Kidney (tissue), 14 donors: Measurements from ENCODE around the gene PTK6. TPM values are rescaled to one million over a fixed set of nuclear protein-coding genes. Genes with fewer than 3 reads are reported as not detected.

Experiments used
- DNase-seq, 5 donors: peaks; one replicate each; pipeline ENCODE4 v3.0.0-alpha.2; 2013 to 2020
- FAIRE-seq: peaks from 2 replicates; lab custom pipeline; 2012; peaks lifted over from hg19 to GRCh38; lab: Jason Lieb, UNC
- H3K27ac ChIP-seq, 2 donors: one replicate each; pipeline ENCODE4 v1.7.0; 2013; ENCODE audit warnings: low read depth in 2 of 2, low read length in 2 of 2, inconsistent platforms in 1 of 2
- H3K27me3 ChIP-seq: one replicate; pipeline ENCODE4 v1.7.1; 2013; ENCODE audit warnings: low read length, inconsistent platforms; ENCODE audit not compliant: control insufficient read depth, insufficient read depth
- H3K36me3 ChIP-seq, 3 donors: one replicate each; pipeline versions ENCODE4 v1.7.0 to v1.7.1; 2013; ENCODE audit warnings: low read length in 3 of 3, control low read depth in 1 of 3, inconsistent platforms in 1 of 3; ENCODE audit not compliant: insufficient read depth in 3 of 3, control insufficient read depth in 2 of 3
- H3K4me1 ChIP-seq, 3 donors: one replicate each; pipeline versions ENCODE4 v1.7.0 to v1.7.1; 2013; ENCODE audit warnings: low read length in 3 of 3, inconsistent platforms in 1 of 3, low read depth in 1 of 3; ENCODE audit not compliant: control insufficient read depth in 2 of 3, insufficient read depth in 2 of 3
- H3K4me3 ChIP-seq, 3 donors: one replicate each; pipeline versions ENCODE4 v1.7.0 to v1.8.1; 2013; ENCODE audit warnings: low read length in 3 of 3, control low read depth in 1 of 3, inconsistent platforms in 1 of 3
- H3K9ac ChIP-seq, 3 donors: one replicate each; pipeline versions ENCODE4 v1.7.0 to v1.7.1; 2013; ENCODE audit warnings: low read length in 3 of 3, control low read depth in 1 of 3, inconsistent platforms in 1 of 3
- H3K9me3 ChIP-seq, 3 donors: one replicate each; pipeline versions ENCODE4 v1.7.0 to v1.7.1; 2013; ENCODE audit warnings: low read length in 3 of 3, control low read depth in 1 of 3, inconsistent platforms in 1 of 3; ENCODE audit not compliant: control insufficient read depth in 2 of 3, insufficient read depth in 1 of 3
- intact Hi-C: fragments of 100-400 bp; cut with DNase I; formaldehyde crosslinking; loops from one replicate; pipeline ENCODE4 v1.11.1; 2022
- polyA plus RNA-seq: library from polyadenylated mRNA; stranded (reverse); fragments of 350-450 nt; fragmentation: Illumina TruSeq; extraction: RNeasy Lipid Tissue Mini Kit (QIAGEN cat#74804); gene quantifications from one replicate; pipeline ENCODE4 v1.2.3, GENCODE V29; 2014; ENCODE audit warnings: low read depth, low replicate concordance; ENCODE audit not compliant: insufficient read depth
- total RNA-seq: library from RNA; stranded (reverse); fragmentation: NEBNext Ultra II Directional; extraction: Animal tissue kit (Norgen Biotek cat#: 25700); gene quantifications from one replicate; pipeline ENCODE4 v1.2.1, GENCODE V29; 2021
- TF ChIP-seq, protein P1 (sequence below): IDR thresholded peaks from 3 replicates; pipeline ENCODE4 v1.5.1; 2012; ENCODE audit warnings: mild to moderate bottlenecking, moderate library complexity, borderline replicate concordance; ENCODE audit not compliant: insufficient read depth; ENCODE audit errors: extremely low read depth
- donor health status: control.
- donor health status: control.
- donor health status: control.
- donor health status: control.
- donor health status: control.
- donor health status: DM: yes; HTN: yes; CAD: no.
- donor health status: Normal renal cell carcinoma (clear cell type).

Gene PTK6
- total and polyA plus RNA-seq, 2 donors from 2014 or later = 0.26 to 1.1 TPM

DNA sequence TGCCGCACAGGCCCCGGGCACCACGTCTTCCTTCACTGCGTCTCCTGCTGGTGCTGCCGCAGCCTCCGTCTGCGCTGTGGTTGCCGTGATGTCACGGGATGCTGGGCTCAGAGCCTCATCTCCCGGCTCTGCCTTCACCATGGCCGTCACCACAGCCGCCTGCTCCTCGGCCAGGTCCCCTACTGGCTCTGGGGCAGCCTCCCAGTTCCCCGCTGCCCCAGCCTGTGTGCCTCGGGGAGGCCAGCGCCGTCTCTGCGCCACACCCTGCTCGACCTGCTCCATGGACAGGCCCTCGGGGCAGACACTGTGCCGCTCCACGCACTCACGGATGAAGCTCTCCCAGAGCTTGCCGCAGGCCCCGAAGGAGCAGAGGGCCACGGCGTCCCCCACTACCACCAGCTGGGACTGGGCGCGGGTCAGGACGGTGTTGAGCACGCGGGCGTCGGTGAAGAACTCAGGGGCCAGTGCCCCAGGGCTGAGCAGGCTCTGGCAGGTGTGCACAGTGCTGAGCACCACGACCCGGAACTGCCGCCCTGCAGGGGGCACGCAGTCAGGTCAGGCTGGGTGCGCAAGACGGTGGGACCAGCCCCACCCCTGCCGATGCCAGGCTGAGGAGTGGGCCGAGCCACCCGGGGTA is 28.6 kb upstream of the PTK6 start:
- Histone ChIP-seq H3K4me1 (no peaks in the 10 kb centered on the region), H3K9ac (no peak overlapping the region), H3K36me3 (peaks cover 0 to 3% (median 0%) of the 10 kb centered on the region in 3 donors), H3K27ac (no peak overlapping the region), H3K4me3 (no peak overlapping the region), H3K27me3 (no peaks in the 10 kb centered on the region), H3K9me3 (no peaks in the 10 kb centered on the region)
- FAIRE-seq (no peak), DNase-seq (no peak)
- intact Hi-C loops = no loop called here
- TF ChIP-seq, protein P1, sequence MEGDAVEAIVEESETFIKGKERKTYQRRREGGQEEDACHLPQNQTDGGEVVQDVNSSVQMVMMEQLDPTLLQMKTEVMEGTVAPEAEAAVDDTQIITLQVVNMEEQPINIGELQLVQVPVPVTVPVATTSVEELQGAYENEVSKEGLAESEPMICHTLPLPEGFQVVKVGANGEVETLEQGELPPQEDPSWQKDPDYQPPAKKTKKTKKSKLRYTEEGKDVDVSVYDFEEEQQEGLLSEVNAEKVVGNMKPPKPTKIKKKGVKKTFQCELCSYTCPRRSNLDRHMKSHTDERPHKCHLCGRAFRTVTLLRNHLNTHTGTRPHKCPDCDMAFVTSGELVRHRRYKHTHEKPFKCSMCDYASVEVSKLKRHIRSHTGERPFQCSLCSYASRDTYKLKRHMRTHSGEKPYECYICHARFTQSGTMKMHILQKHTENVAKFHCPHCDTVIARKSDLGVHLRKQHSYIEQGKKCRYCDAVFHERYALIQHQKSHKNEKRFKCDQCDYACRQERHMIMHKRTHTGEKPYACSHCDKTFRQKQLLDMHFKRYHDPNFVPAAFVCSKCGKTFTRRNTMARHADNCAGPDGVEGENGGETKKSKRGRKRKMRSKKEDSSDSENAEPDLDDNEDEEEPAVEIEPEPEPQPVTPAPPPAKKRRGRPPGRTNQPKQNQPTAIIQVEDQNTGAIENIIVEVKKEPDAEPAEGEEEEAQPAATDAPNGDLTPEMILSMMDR = no peak

DNA sequence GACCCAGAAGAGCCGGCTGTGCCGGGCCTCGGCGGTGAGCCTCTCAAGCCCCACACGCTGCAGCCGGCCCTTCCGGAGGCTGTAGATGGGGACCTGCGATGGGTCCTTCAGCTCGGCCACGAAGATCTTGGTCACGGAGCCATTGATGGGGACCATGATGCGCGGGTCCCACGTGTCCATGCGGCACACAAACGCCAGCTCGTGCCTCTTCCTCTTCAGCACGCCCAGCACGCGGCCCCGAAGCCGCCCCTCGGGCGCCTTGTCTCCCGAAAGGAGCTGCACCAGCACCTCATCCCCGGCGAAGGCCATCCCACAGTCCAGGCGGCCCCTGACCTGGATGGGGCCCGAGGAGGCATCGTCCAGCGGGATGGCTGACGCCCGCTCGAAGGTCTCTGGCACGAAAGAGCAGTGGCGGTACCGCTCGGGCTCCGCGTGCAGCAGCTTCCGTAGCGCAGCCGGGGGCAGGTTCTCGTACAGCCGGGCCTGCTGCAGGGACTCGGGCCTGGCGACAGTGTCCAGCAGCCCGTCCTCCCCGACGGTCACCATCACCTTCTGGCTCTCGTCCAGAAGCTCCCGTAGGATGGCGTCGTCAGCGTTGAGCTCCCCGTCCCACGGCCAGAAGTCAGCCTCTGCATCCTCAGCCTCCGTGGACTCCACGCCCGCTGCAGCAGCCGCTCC is 28.0 kb upstream of the PTK6 start:
- Histone ChIP-seq H3K4me1 (no peaks in the 10 kb centered on the region), H3K9ac (no peak overlapping the region), H3K27ac (no peak overlapping the region), H3K27me3 (no peaks in the 10 kb centered on the region), H3K4me3 (no peak overlapping the region), H3K36me3 (peaks cover 0 to 3% (median 0%) of the 10 kb centered on the region in 3 donors), H3K9me3 (no peaks in the 10 kb centered on the region)
- DNase-seq = no peak
- no peak for FAIRE-seq
- TF ChIP-seq, protein P1 = no peak
- intact Hi-C loops = no loop called here

DNA sequence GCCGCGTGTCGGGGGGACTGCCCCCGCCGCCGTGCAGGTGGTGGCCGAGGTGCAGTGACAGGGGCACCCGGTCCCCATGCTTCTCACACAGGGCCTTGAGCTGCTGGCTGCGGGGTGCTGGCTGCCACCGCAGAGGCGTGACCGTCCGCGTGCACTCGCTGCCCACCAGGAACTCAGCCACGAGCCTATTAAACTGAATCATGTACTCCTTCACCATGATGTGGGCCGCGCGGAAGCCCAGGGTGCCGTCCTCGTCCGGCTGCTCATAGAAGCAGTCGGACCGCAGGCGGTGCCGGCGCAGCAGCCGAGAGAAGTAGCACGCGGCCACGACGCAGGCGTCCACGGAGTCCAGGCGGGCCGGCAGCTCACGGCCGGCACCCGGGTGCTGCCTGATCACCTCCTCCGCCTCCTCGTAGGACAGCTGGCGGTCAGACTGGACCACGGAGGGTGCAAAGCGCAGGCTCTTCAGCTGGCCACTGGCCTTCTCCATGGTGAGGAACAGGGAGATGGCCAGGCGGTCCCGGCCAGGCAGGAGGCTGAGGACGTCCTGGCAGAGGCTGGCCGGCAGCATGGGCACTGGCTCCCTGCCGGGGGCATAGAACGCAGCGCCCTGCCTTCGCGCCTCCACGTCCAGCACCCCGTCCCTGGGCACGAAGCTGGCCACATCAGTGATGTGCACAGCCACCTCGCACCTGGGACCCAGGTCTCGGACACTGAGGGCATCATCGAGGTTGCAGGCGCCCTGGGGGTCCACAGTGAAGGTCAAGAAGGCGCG is 27.0 kb upstream of the PTK6 start:
- H3K9ac ChIP-seq = no peak overlapping the region
- H3K27me3 ChIP-seq = no peaks in the 10 kb centered on the region
- peaks cover 0 to 3% (median 0%) of the 10 kb centered on the region in 3 donors for H3K36me3 ChIP-seq
- no peak for FAIRE-seq
- TF ChIP-seq, protein P1 = no peak
- H3K9me3 ChIP-seq = no peaks in the 10 kb centered on the region
- H3K27ac ChIP-seq = no peak overlapping the region
- no peaks in the 10 kb centered on the region for H3K4me1 ChIP-seq
- intact Hi-C loops = no loop called here
- no peak for DNase-seq
- no peak overlapping the region for H3K4me3 ChIP-seq
